IMR-90 (cell line): ENCODE data around the gene SLC34A3. TPM values are rescaled to one million over a fixed set of nuclear protein-coding genes. Genes with fewer than 3 reads are reported as not detected.

Source experiments
- ATAC-seq: fragments of 200-7000 bp; cut with Tn5 transposase; 2 replicates; pipeline ENCODE4 v1.9.1; 2020; ENCODE audit warnings: low read depth, mild to moderate bottlenecking, moderate library complexity
- BruUV-seq: library from RNA; stranded (reverse); fragments of 400-500 nt; replicated peaks from 2 replicates; lab custom pipeline; 2021; lab: Mats Ljungman, UMichigan
- CTCF ChIA-PET: fragments of 300-600 bp; formaldehyde crosslinking; extraction: SDS; loops from one replicate; lab custom pipeline; 2021; ENCODE audit warnings: antibody characterized with exemption; lab: Yijun Ruan, JAX
- POLR2A ChIA-PET: fragments of 300-600 bp; sonication (Branson Sonifier 250); formaldehyde crosslinking; loops from one replicate; lab custom pipeline; 2022; ENCODE audit warnings: antibody characterized with exemption; ENCODE audit not compliant: unreplicated experiment; lab: Charles Lee
- DNase-seq: peaks from one replicate; pipeline ENCODE4 v3.0.0; 2013
- H2AFZ ChIP-seq: replicated peaks from 2 replicates; pipeline ENCODE3; 2013; ENCODE audit warnings: low read length, mild to moderate bottlenecking; ENCODE audit not compliant: poor library complexity
- H2AK5ac ChIP-seq: 2 replicates; pipeline ENCODE4 v1.6.1; 2013; ENCODE audit warnings: low read depth, low read length, inconsistent platforms
- H2AK9ac ChIP-seq: replicated peaks from 2 replicates; pipeline ENCODE3; 2013; ENCODE audit warnings: mild to moderate bottlenecking, low read depth, low read length, moderate library complexity; ENCODE audit not compliant: poor library complexity
- H2BK120ac ChIP-seq: 2 replicates; pipeline ENCODE4 v1.6.1; 2013; ENCODE audit warnings: low read depth, low read length, inconsistent platforms
- H2BK15ac ChIP-seq: 3 replicates; pipeline ENCODE4 v1.6.1; 2013; ENCODE audit warnings: low read depth, low read length, inconsistent platforms
- H2BK20ac ChIP-seq: 2 replicates; pipeline ENCODE4 v1.6.1; 2013; ENCODE audit warnings: low read depth, mild to moderate bottlenecking, inconsistent platforms, low read length, moderate library complexity
- H2BK5ac ChIP-seq: 2 replicates; pipeline ENCODE4 v1.6.1; 2013; ENCODE audit warnings: mild to moderate bottlenecking, low read depth, low read length, inconsistent platforms; ENCODE audit not compliant: poor library complexity, severe bottlenecking
- H3K14ac ChIP-seq: replicated peaks from 2 replicates; pipeline ENCODE4 v1.6.1; 2013; ENCODE audit warnings: low read depth, low read length, inconsistent platforms
- H3K18ac ChIP-seq: 2 replicates; pipeline ENCODE4 v1.6.1; 2013; ENCODE audit warnings: low read depth, low read length, control low read depth
- H3K23ac ChIP-seq: 2 replicates; pipeline ENCODE4 v1.6.1; 2013; ENCODE audit warnings: low read depth, low read length, inconsistent platforms
- H3K27ac ChIP-seq: 2 replicates; pipeline ENCODE4 v1.5.1; 2013; ENCODE audit warnings: mild to moderate bottlenecking, control low read depth, low read length; ENCODE audit not compliant: insufficient read depth
- H3K27me3 ChIP-seq: 2 replicates; pipeline ENCODE4 v1.6.1; 2013; ENCODE audit warnings: low read length; ENCODE audit not compliant: control insufficient read depth, insufficient read depth
- H3K36me3 ChIP-seq: 2 replicates; pipeline ENCODE4 v1.6.1; 2013; ENCODE audit warnings: low read length, mixed read lengths; ENCODE audit not compliant: control insufficient read depth, insufficient read depth
- H3K4ac ChIP-seq: 2 replicates; pipeline ENCODE4 v1.6.1; 2013; ENCODE audit warnings: low read depth, low read length, inconsistent platforms
- H3K4me1 ChIP-seq: 2 replicates; pipeline ENCODE4 v1.6.1; 2013; ENCODE audit warnings: low read length, mixed read lengths; ENCODE audit not compliant: control insufficient read depth, insufficient read depth
- H3K4me2 ChIP-seq: 2 replicates; pipeline ENCODE4 v1.6.1; 2013; ENCODE audit warnings: low read depth, mild to moderate bottlenecking, control low read depth, low read length, moderate library complexity
- H3K4me3 ChIP-seq: 2 replicates; pipeline ENCODE4 v1.5.1; 2013; ENCODE audit warnings: low read depth, mild to moderate bottlenecking, control low read depth, low read length, moderate library complexity; ENCODE audit not compliant: insufficient read depth
- H3K56ac ChIP-seq: 2 replicates; pipeline ENCODE4 v1.6.1; 2013; ENCODE audit warnings: low read length, inconsistent platforms; ENCODE audit not compliant: insufficient read depth; ENCODE audit errors: extremely low read depth
- H3K79me1 ChIP-seq, 2 experiments: 2 replicates each; pipeline ENCODE4 v1.6.1; 2013; ENCODE audit warnings: low read length in 2 of 2, inconsistent platforms in 1 of 2, low read depth in 1 of 2
- H3K9ac ChIP-seq: 2 replicates; pipeline ENCODE4 v1.6.1; 2013; ENCODE audit warnings: low read depth, low read length, control low read depth
- H3K9me1 ChIP-seq: 2 replicates; pipeline ENCODE4 v1.6.1; 2013; ENCODE audit warnings: low read length, inconsistent platforms; ENCODE audit not compliant: insufficient read depth
- H3K9me3 ChIP-seq: 2 replicates; pipeline ENCODE4 v1.6.1; 2013; ENCODE audit warnings: low read length; ENCODE audit not compliant: control insufficient read depth, insufficient read depth
- H4K20me1 ChIP-seq: 2 replicates; pipeline ENCODE4 v1.6.1; 2013; ENCODE audit warnings: low read length, inconsistent platforms; ENCODE audit not compliant: insufficient read depth
- H4K5ac ChIP-seq: 2 replicates; pipeline ENCODE4 v1.6.1; 2013; ENCODE audit warnings: mild to moderate bottlenecking, low read depth, low read length, control low read depth
- H4K8ac ChIP-seq, 2 experiments: 2 replicates each; pipeline ENCODE4 v1.6.1; 2013; ENCODE audit warnings: low read depth in 2 of 2, low read length in 2 of 2, control low read depth in 1 of 2, inconsistent platforms in 1 of 2
- H4K91ac ChIP-seq: 2 replicates; pipeline ENCODE4 v1.6.1; 2013; ENCODE audit warnings: low read depth, low read length, inconsistent platforms; ENCODE audit not compliant: insufficient read depth
- BHLHE40 ChIP-seq: fragments of 150-350 bp; IDR thresholded peaks from 2 replicates; pipeline ENCODE4 v1.6.1; 2016; ENCODE audit warnings: mild to moderate bottlenecking, low read depth, low read length
- CEBPB ChIP-seq: IDR thresholded peaks from 2 replicates; pipeline ENCODE4 v1.6.1; 2012; ENCODE audit warnings: low read depth, low read length, improper control_type of control experiment
- CHD1 ChIP-seq: IDR thresholded peaks from 2 replicates; pipeline ENCODE4 v1.6.1; 2012; ENCODE audit warnings: low read depth, low read length, improper control_type of control experiment
- CTCF ChIP-seq: conservative IDR thresholded peaks from 2 replicates; pipeline ENCODE4 v1.5.1; 2012; ENCODE audit warnings: mild to moderate bottlenecking, low read depth, low read length, improper control_type of control experiment
- ELK1 ChIP-seq: fragments of 150-350 bp; IDR thresholded peaks from 2 replicates; pipeline ENCODE4 v1.6.1; 2016; ENCODE audit warnings: low read depth, mild to moderate bottlenecking, low read length, moderate library complexity, borderline replicate concordance
- FOS ChIP-seq: fragments of 150-350 bp; IDR thresholded peaks from 2 replicates; pipeline ENCODE4 v1.6.1; 2016; ENCODE audit warnings: low read depth, low read length
- MAFK ChIP-seq: IDR thresholded peaks from 2 replicates; pipeline ENCODE4 v1.6.1; 2012; ENCODE audit warnings: low read depth, low read length, improper control_type of control experiment
- MAZ ChIP-seq: IDR thresholded peaks from 2 replicates; pipeline ENCODE4 v1.6.1; 2012; ENCODE audit warnings: low read depth, mild to moderate bottlenecking, low read length, improper control_type of control experiment, moderate library complexity, borderline replicate concordance
- MXI1 ChIP-seq: IDR thresholded peaks from 2 replicates; pipeline ENCODE4 v1.6.1; 2012; ENCODE audit warnings: low read depth, mild to moderate bottlenecking, low read length, moderate library complexity, borderline replicate concordance
- NFE2L2 ChIP-seq: fragments of 150-350 bp; IDR thresholded peaks from 2 replicates; pipeline ENCODE4 v1.6.1; 2016; ENCODE audit warnings: low read depth, mild to moderate bottlenecking, low read length
- POLR2A ChIP-seq: IDR thresholded peaks from 2 replicates; pipeline ENCODE4 v1.6.1; 2012; ENCODE audit warnings: mild to moderate bottlenecking, low read depth, low read length
- RAD21 ChIP-seq: IDR thresholded peaks from 2 replicates; pipeline ENCODE4 v1.6.1; 2012; ENCODE audit warnings: low read length, improper control_type of control experiment
- RCOR1 ChIP-seq: IDR thresholded peaks from 2 replicates; pipeline ENCODE4 v1.6.1; 2012; ENCODE audit warnings: mild to moderate bottlenecking, low read length, improper control_type of control experiment; ENCODE audit not compliant: insufficient replicate concordance
- RFX5 ChIP-seq: IDR thresholded peaks from 2 replicates; pipeline ENCODE4 v1.8.0; 2012; ENCODE audit warnings: low read depth, mild to moderate bottlenecking, low read length, moderate library complexity
- USF2 ChIP-seq: fragments of 150-350 bp; IDR thresholded peaks from 2 replicates; pipeline ENCODE4 v1.6.1; 2017; ENCODE audit warnings: mild to moderate bottlenecking, antibody characterized with exemption, low read length, low read depth
- WGBS, 2 experiments: methylation state at CpG; one replicate each; pipeline versions ENCODE4 v1.1.5 to v1.1.7; 2013; ENCODE audit warnings: missing lambda C conversion rate in 2 of 2; ENCODE audit not compliant: insufficient read length in 1 of 2; ENCODE audit errors: extremely low coverage in 2 of 2; 5-methylcytosine and 5-hydroxymethylcytosine counted together
- dilution Hi-C: fragments of 300-500 bp; cut with HindIII; formaldehyde crosslinking; loops from one replicate; pipeline ENCODE4 v1.14.3; 2018; ENCODE audit warnings: low sequenced_read_pairs; ENCODE audit not compliant: unreplicated experiment
- in situ Hi-C: fragments of 300-500 bp; cut with MboI; formaldehyde crosslinking; loops from 3 replicates; pipeline ENCODE4 v1.14.3; 2019; ENCODE audit warnings: low sequenced_read_pairs, inconsistent platforms, mixed read lengths
- intact Hi-C: fragments of 100-400 bp; cut with micrococcal nuclease; formaldehyde crosslinking; loops from 2 replicates; pipeline ENCODE4 v1.10.0; 2022
- polyA plus RNA-seq, 3 experiments: library from polyadenylated mRNA; depleted of rRNA; stranded (reverse); fragments of >200 nt; gene quantifications; 2 replicates each; pipeline ENCODE4 v1.2.3, GENCODE V29; 2012; ENCODE audit warnings: low replicate concordance in 1 of 3
- total RNA-seq: library from RNA; depleted of rRNA; stranded (reverse); fragments of >200 nt; gene quantifications from 2 replicates; pipeline ENCODE4 v1.2.3, GENCODE V29; 2012

The SLC34A3 gene
- total and polyA plus RNA-seq, 2 of the 4 experiments (the other 2 are of a cell fraction): not detected

GRCh38 chr9:137219757-137220316 is 10.9 kb upstream of the SLC34A3 start:
- H3K18ac ChIP-seq: no peak overlapping the region
- DNase-seq (no peak), ATAC-seq (no peak)
- H3K27me3 ChIP-seq: no peaks in the 10 kb centered on the region
- H2BK5ac ChIP-seq: no peak overlapping the region
- no peak overlapping the region for H3K4ac ChIP-seq
- peak overlapping the region; percentile 42 for H2AK9ac ChIP-seq
- no peak overlapping the region for H3K27ac ChIP-seq
- H3K4me3 ChIP-seq: no peak overlapping the region
- BruUV-seq: no TSS peak
- H2BK120ac ChIP-seq: no peak overlapping the region
- H3K79me1 ChIP-seq: peaks cover 0 to 4% of the 10 kb centered on the region in 2 experiments; a peak in 1 of 4 replicates
- no peak overlapping the region for H3K9ac ChIP-seq
- peaks cover 14% of the 10 kb centered on the region for H3K36me3 ChIP-seq
- H2AFZ ChIP-seq: no peak overlapping the region
- intact Hi-C loops (no loop called here), in situ Hi-C loops (no loop called here), dilution Hi-C loops (no loop called here)
- H3K23ac ChIP-seq: no peak overlapping the region
- H2BK15ac ChIP-seq: no peak overlapping the region
- POLR2A ChIA-PET: no interaction called here
- CTCF ChIA-PET: no interaction called here
- no peak overlapping the region for H4K5ac ChIP-seq
- H2BK20ac ChIP-seq: no peak overlapping the region
- H3K56ac ChIP-seq: no peak overlapping the region
- no peaks in the 10 kb centered on the region for H4K20me1 ChIP-seq
- peaks cover 17% of the 10 kb centered on the region for H3K4me1 ChIP-seq
- no peak overlapping the region for H3K14ac ChIP-seq
- no peak overlapping the region for H4K8ac ChIP-seq
- 91% methylated on average over 8 of the region's 10 CpGs; no CpG with 5 or more reads in 1 of the 2 experiments for WGBS, 2 experiments
- H4K91ac ChIP-seq: no peak overlapping the region
- H3K4me2 ChIP-seq: no peak overlapping the region
- no peaks in the 10 kb centered on the region for H3K9me3 ChIP-seq
- H2AK5ac ChIP-seq: no peak overlapping the region
- TF ChIP-seq MAFK (no peak), POLR2A (no peak), NFE2L2 (no peak), MAZ (no peak), BHLHE40 (no peak), CTCF (no peak), USF2 (no peak), FOS (no peak), CEBPB (no peak), RFX5 (no peak), MXI1 (no peak), ELK1 (no peak), RAD21 (no peak), CHD1 (no peak), RCOR1 (no peak)
- H3K9me1 ChIP-seq: peaks cover 3% of the 10 kb centered on the region; the same call in 1 of the 2 replicates
